Measurements from ENCODE around the gene C1S. TPM values are rescaled to one million over a fixed set of nuclear protein-coding genes. Genes with fewer than 3 reads are reported as not detected.

C1S gene
- total RNA-seq, 1 experiment from 2014 or later, result 32.4 TPM

GRCh38 chr12:7013101-7013500 is 47.4 kb upstream of the C1S start:
- intact Hi-C loops (cut with micrococcal nuclease; ENCODE audit: unreplicated experiment), result no loop called here
- no peak overlapping the region for H2AFZ ChIP-seq
- H3K4me1 ChIP-seq (replicated peaks; ENCODE audit: insufficient read depth), result peaks cover 29% of the 10 kb centered on the region
- no TSS peak for BruUV-seq (replicated peaks)
- H3K4me2 ChIP-seq, result no peak overlapping the region
- H3K9me3 ChIP-seq (ENCODE audit: insufficient read depth, low read depth), result no peaks in the 10 kb centered on the region
- H3K79me2 ChIP-seq (ENCODE audit: low read depth), result peaks cover 47% of the 10 kb centered on the region
- no peak overlapping the region for H3K27ac ChIP-seq
- H3K27me3 ChIP-seq (ENCODE audit: insufficient read depth, low read depth), result no peaks in the 10 kb centered on the region
- H3K36me3 ChIP-seq (ENCODE audit: low read depth), result no peaks in the 10 kb centered on the region
- H3K4me3 ChIP-seq, result no peak overlapping the region
- no peaks in the 10 kb centered on the region for H3F3A ChIP-seq (ENCODE audit: insufficient read depth, low read depth)
- H3K9me2 ChIP-seq (ENCODE audit: insufficient read depth), result no peaks in the 10 kb centered on the region; the same call in 1 of the 2 replicates
- CTCF ChIA-PET, result no interaction called here
- H4K20me1 ChIP-seq (ENCODE audit: insufficient read depth), result no peaks in the 10 kb centered on the region
- POLR2A ChIA-PET (ENCODE audit: unreplicated experiment), result no interaction called here
- DNase-seq, result no peak
- no peak for TF ChIP-seq EZH2 (IDR thresholded peaks at IDR 0.05; ENCODE audit: low read depth)
- TF ChIP-seq CTCF (conservative IDR thresholded peaks at IDR 0.05), result no peak

GRCh38 chr12:7015555-7016370 is 44.8 kb upstream of the C1S start:
- Histone ChIP-seq H3K27ac (no peak overlapping the region), H2AFZ (no peak overlapping the region), H3K4me2 (peak overlapping the region; percentile 85), H3K9me3 (ENCODE audit: insufficient read depth, low read depth) (no peaks in the 10 kb centered on the region), H3K79me2 (ENCODE audit: low read depth) (peaks cover 34% of the 10 kb centered on the region), H4K20me1 (ENCODE audit: insufficient read depth) (no peaks in the 10 kb centered on the region), H3K4me1 (replicated peaks; ENCODE audit: insufficient read depth) (peaks cover 42% of the 10 kb centered on the region), H3K4me3 (no peak overlapping the region), H3K36me3 (ENCODE audit: low read depth) (no peaks in the 10 kb centered on the region), H3K9me2 (ENCODE audit: insufficient read depth) (no peaks in the 10 kb centered on the region; the same call in 1 of the 2 replicates), H3K27me3 (ENCODE audit: insufficient read depth, low read depth) (no peaks in the 10 kb centered on the region), H3F3A (ENCODE audit: insufficient read depth, low read depth) (peaks cover 7% of the 10 kb centered on the region)
- no peak for DNase-seq
- TF ChIP-seq CTCF (conservative IDR thresholded peaks at IDR 0.05), result no peak
- no peak for TF ChIP-seq EZH2 (IDR thresholded peaks at IDR 0.05; ENCODE audit: low read depth)
- intact Hi-C loops (cut with micrococcal nuclease; ENCODE audit: unreplicated experiment), result no loop called here
- no TSS peak for BruUV-seq (replicated peaks)
- ChIA-PET POLR2A (ENCODE audit: unreplicated experiment) (interaction anchor here (0.6 kb wide), 3 partner anchors 72 to 163 kb away, joined by 3 to 19 read pairs (median 7); partner anchors contain the start of gene C12orf57), CTCF (interaction anchor here (0.8 kb wide), 1 partner anchor 27 kb away, joined by 4 read pairs; no protein-coding TSS in a partner anchor)

- peaks cover 42% of the 10 kb centered on the region for H3K4me1 ChIP-seq (replicated peaks; ENCODE audit: insufficient read depth)
- H3K4me3 ChIP-seq, result peak overlapping the region; percentile 79
- no peaks in the 10 kb centered on the region for H3K9me3 ChIP-seq (ENCODE audit: insufficient read depth, low read depth)
- CTCF ChIA-PET, result interaction anchor here (0.7 to 1.5 kb wide), 2 partner anchors 71 to 548 kb away, joined by 3 to 9 read pairs; no protein-coding TSS in a partner anchor
- peaks cover 34% of the 10 kb centered on the region for H3K79me2 ChIP-seq (ENCODE audit: low read depth)
- no peak overlapping the region for H2AFZ ChIP-seq
- H3K27ac ChIP-seq, result no peak overlapping the region
- BruUV-seq (replicated peaks), result no TSS peak
- peak overlapping the region; percentile 85 for H3K4me2 ChIP-seq
- POLR2A ChIA-PET (ENCODE audit: unreplicated experiment), result no interaction called here
- DNase-seq, result no peak
- intact Hi-C loops (cut with micrococcal nuclease; ENCODE audit: unreplicated experiment), result no loop called here
- H3K36me3 ChIP-seq (ENCODE audit: low read depth), result no peaks in the 10 kb centered on the region
- H4K20me1 ChIP-seq (ENCODE audit: insufficient read depth), result no peaks in the 10 kb centered on the region
- TF ChIP-seq EZH2 (IDR thresholded peaks at IDR 0.05; ENCODE audit: low read depth) (no peak), CTCF (conservative IDR thresholded peaks at IDR 0.05) (no peak)
- H3F3A ChIP-seq (ENCODE audit: insufficient read depth, low read depth), result peaks cover 7% of the 10 kb centered on the region
- H3K9me2 ChIP-seq (ENCODE audit: insufficient read depth), result no peaks in the 10 kb centered on the region; the same call in 1 of the 2 replicates
- no peaks in the 10 kb centered on the region for H3K27me3 ChIP-seq (ENCODE audit: insufficient read depth, low read depth)
These were observed 43.5 kb upstream of the C1S start for GRCh38 chr12:7016958-7017571.
